Naive thymus-derived CD4-positive, alpha-beta T cell (primary cell): ENCODE results near the gene CIAO1. TPM values are rescaled to one million over a fixed set of nuclear protein-coding genes. Genes with fewer than 3 reads are reported as not detected.
A peak's percentile ranks its signal among the peaks of the same experiment; 100 is the strongest.

Source experiments
- ATAC-seq: fragments of 150-1000 bp; cut with Tn5 transposase; 2 replicates; pipeline ENCODE4 v1.10.0; 2021; ENCODE audit warnings: mild to moderate bottlenecking, moderate library complexity
- CTCF ChIA-PET: fragments of 350-600 bp; sonication (Branson Sonifier 250); formaldehyde crosslinking; loops from one replicate; lab custom pipeline; 2021; ENCODE audit warnings: antibody characterized with exemption; lab: Charles Lee
- POLR2A ChIA-PET: fragments of 350-600 bp; sonication (Branson Sonifier 250); formaldehyde crosslinking; loops from one replicate; lab custom pipeline; 2021; ENCODE audit warnings: antibody characterized with exemption, inconsistent platforms; lab: Charles Lee
- DNase-seq, 9 donors: peaks; one replicate each; pipeline versions ENCODE4 v3.0.0 to v3.0.0-alpha.2; 2020 to 2022; ENCODE audit warnings: mixed read lengths in 1 of 9
- H3K27ac ChIP-seq: one replicate; pipeline ENCODE4 v1.7.0; 2013; ENCODE audit warnings: mild to moderate bottlenecking, low read depth, low read length, moderate library complexity
- H3K27me3 ChIP-seq, 2 donors: one replicate each; pipeline ENCODE4 v1.7.0; 2013; ENCODE audit warnings: low read length in 2 of 2, mild to moderate bottlenecking in 2 of 2, moderate library complexity in 2 of 2; ENCODE audit not compliant: control insufficient read depth in 2 of 2, insufficient read depth in 2 of 2
- H3K36me3 ChIP-seq, 3 experiments: 1 replicate in 2 of 3; 2 replicates in 1 of 3; pipeline ENCODE4 v1.7.0; 2013; ENCODE audit warnings: low read length in 3 of 3, mild to moderate bottlenecking in 3 of 3, moderate library complexity in 1 of 3; ENCODE audit not compliant: insufficient read depth in 3 of 3, control insufficient read depth in 2 of 3
- H3K4me1 ChIP-seq, 2 donors: one replicate each; pipeline ENCODE4 v1.7.0; 2013; ENCODE audit warnings: low read length in 2 of 2, mild to moderate bottlenecking in 2 of 2, moderate library complexity in 1 of 2; ENCODE audit not compliant: control insufficient read depth in 2 of 2, insufficient read depth in 2 of 2
- H3K4me3 ChIP-seq: 2 replicates; pipeline ENCODE4 v1.7.0; 2013; ENCODE audit warnings: mild to moderate bottlenecking, low read length
- H3K9me3 ChIP-seq, 3 experiments: 1 replicate in 2 of 3; 2 replicates in 1 of 3; pipeline ENCODE4 v1.7.0; 2013; ENCODE audit warnings: low read length in 3 of 3; ENCODE audit not compliant: control insufficient read depth in 2 of 3
- H3K27ac Mint-ChIP-seq, 9 donors: one replicate each; pipeline ENCODE4 v1.8.0; 2020 to 2022; ENCODE audit warnings: mixed read lengths in 9 of 9, mild to moderate bottlenecking in 8 of 9, moderate library complexity in 5 of 9, inconsistent platforms in 2 of 9
- H3K27me3 Mint-ChIP-seq, 5 donors: one replicate each; pipeline ENCODE4 v1.8.0; 2021 to 2022; ENCODE audit warnings: mixed read lengths in 5 of 5, mild to moderate bottlenecking in 1 of 5
- H3K36me3 Mint-ChIP-seq, 5 donors: one replicate each; pipeline ENCODE4 v1.8.0; 2020 to 2022; ENCODE audit warnings: mixed read lengths in 5 of 5, mild to moderate bottlenecking in 3 of 5, inconsistent platforms in 1 of 5
- H3K4me1 Mint-ChIP-seq, 7 donors: one replicate each; pipeline ENCODE4 v1.8.0; 2020 to 2022; ENCODE audit warnings: mixed read lengths in 7 of 7, mild to moderate bottlenecking in 3 of 7, inconsistent platforms in 1 of 7
- H3K4me3 Mint-ChIP-seq, 10 donors: one replicate each; pipeline ENCODE4 v1.8.0; 2020 to 2022; ENCODE audit warnings: mild to moderate bottlenecking in 10 of 10, mixed read lengths in 10 of 10, moderate library complexity in 6 of 10, inconsistent platforms in 2 of 10
- H3K9me3 Mint-ChIP-seq, 11 donors: one replicate each; pipeline ENCODE4 v1.8.0; 2020 to 2022; ENCODE audit warnings: mixed read lengths in 11 of 11, mild to moderate bottlenecking in 4 of 11, inconsistent platforms in 1 of 11, moderate library complexity in 1 of 11
- intact Hi-C, 2 donors: fragments of 100-400 bp; cut with micrococcal nuclease; formaldehyde crosslinking; loops; one replicate each; pipeline ENCODE4 v1.15.1; 2023
- polyA plus RNA-seq, 2 donors: library from polyadenylated mRNA; unstranded; fragments of 300-500 nt; fragmentation: Illumina TruSeq; gene quantifications; one replicate each; pipeline ENCODE4 v1.2.3, GENCODE V29; 2021
- total RNA-seq, 6 experiments: library from RNA in 5 of 6; stranded (reverse) in 5 of 6; gene quantifications; 1 replicate in 5 of 6; 2 replicates in 1 of 6; pipeline ENCODE4 v1.2.3 and lab custom pipeline; 2021 to 2026

CIAO1 gene
- total and polyA plus RNA-seq, 7 experiments from 2014 or later = 62.1 to 115 (median 84.4) TPM

- CTCF ChIA-PET = interaction anchor here (1.2 kb wide), 1 partner anchor 10 kb away, joined by 3 read pairs; no protein-coding TSS in a partner anchor
- intact Hi-C loops = loop anchor here (2.0 to 10.0 kb wide), 2 partner anchors 17 to 501 kb away; partner anchors contain the start of gene CNNM4 (in 1 of the 2)
- Mint-ChIP-seq H3K4me1 (peaks cover 45 to 81% (median 64%) of the 10 kb centered on the region in 7 donors), H3K36me3 (peaks cover 7 to 21% (median 12%) of the 10 kb centered on the region in 5 donors), H3K27me3 (no peaks in the 10 kb centered on the region), H3K9me3 (no peaks in the 10 kb centered on the region), H3K27ac (peak overlapping the region in 6 of 9 donors; percentile 65 to 96 (median 84)), H3K4me3 (peak overlapping the region; percentile 80 to 100 (median 88))
- no peak for DNase-seq
- H3K4me3 ChIP-seq = peak overlapping the region; percentile 86
- POLR2A ChIA-PET = interaction anchor here (0.7 to 4.8 kb wide), 7 partner anchors 9 to 118 kb away, joined by 3 to 32 read pairs (median 4); partner anchors contain the start of genes SNRNP200 and STARD7
- H3K4me1 ChIP-seq = peaks cover 31 to 56% of the 10 kb centered on the region in 2 donors
- ATAC-seq = no peak
- H3K36me3 ChIP-seq = peaks cover 0 to 37% (median 5%) of the 10 kb centered on the region in 3 experiments
- H3K27me3 ChIP-seq = no peaks in the 10 kb centered on the region
- no peaks in the 10 kb centered on the region for H3K9me3 ChIP-seq
- H3K27ac ChIP-seq = peak overlapping the region; percentile 96
These were observed 1.9 kb upstream of the CIAO1 start for GRCh38 chr2:96264086-96264485.

- ATAC-seq (no peak), DNase-seq (peak in 2 of 9 donors; percentile 19 to 25)
- ChIA-PET POLR2A (interaction anchor here (1.0 to 4.8 kb wide), 4 partner anchors 11 to 56 kb away, joined by 4 to 32 read pairs (median 10); partner anchors contain the start of genes SNRNP200 and STARD7), CTCF (no interaction called here)
- Mint-ChIP-seq H3K27me3 (no peaks in the 10 kb centered on the region), H3K4me3 (peak overlapping the region; percentile 80 to 100 (median 88)), H3K9me3 (no peaks in the 10 kb centered on the region), H3K36me3 (peaks cover 7 to 22% (median 12%) of the 10 kb centered on the region in 5 donors), H3K4me1 (peaks cover 45 to 74% (median 57%) of the 10 kb centered on the region in 7 donors), H3K27ac (peak overlapping the region; percentile 36 to 96 (median 70))
- Histone ChIP-seq H3K9me3 (no peaks in the 10 kb centered on the region), H3K27me3 (no peaks in the 10 kb centered on the region), H3K4me3 (peak overlapping the region; percentile 86), H3K4me1 (peaks cover 31 to 50% of the 10 kb centered on the region in 2 donors), H3K36me3 (peaks cover 0 to 35% (median 5%) of the 10 kb centered on the region in 3 experiments), H3K27ac (peak overlapping the region; percentile 96)
- intact Hi-C loops = loop anchor here (1.0 to 10.0 kb wide), 7 partner anchors 18 to 697 kb away; partner anchors contain the start of genes ANKRD36C (in 1 of the 2), ARID5A (in 1 of the 2), CNNM3 (in 1 of the 2) and CNNM4 (in 1 of the 2)
These were observed 1.2 kb upstream of the CIAO1 start for GRCh38 chr2:96264656-96265348.

GRCh38 chr2:96265349-96265839, 631 bp upstream of the CIAO1 start:
- Mint-ChIP-seq H3K27ac (peak overlapping the region; percentile 79 to 97 (median 91)), H3K4me3 (peak overlapping the region; percentile 86 to 100 (median 96)), H3K9me3 (no peaks in the 10 kb centered on the region), H3K27me3 (no peaks in the 10 kb centered on the region), H3K4me1 (peaks cover 44 to 68% (median 52%) of the 10 kb centered on the region in 7 donors), H3K36me3 (peaks cover 7 to 23% (median 12%) of the 10 kb centered on the region in 5 donors)
- ChIA-PET CTCF (no interaction called here), POLR2A (interaction anchor here (1.0 to 4.8 kb wide), 8 partner anchors 8 to 273 kb away, joined by 3 to 32 read pairs (median 10); partner anchors contain the start of genes SNRNP200 and STARD7)
- H3K36me3 ChIP-seq = peaks cover 0 to 34% (median 5%) of the 10 kb centered on the region in 3 experiments
- peaks cover 31 to 44% of the 10 kb centered on the region in 2 donors for H3K4me1 ChIP-seq
- no peaks in the 10 kb centered on the region for H3K9me3 ChIP-seq
- peak overlapping the region; percentile 86 for H3K4me3 ChIP-seq
- H3K27me3 ChIP-seq = no peaks in the 10 kb centered on the region
- DNase-seq (peak in 3 of 9 donors; percentile 25 to 41 (median 31)), ATAC-seq (peak; percentile 11)
- intact Hi-C loops = loop anchor here (1.0 to 10.0 kb wide), 7 partner anchors 19 to 697 kb away; partner anchors contain the start of genes ANKRD36C (in 1 of the 2), ARID5A (in 1 of the 2), CNNM3 (in 1 of the 2) and CNNM4 (in 1 of the 2)
- H3K27ac ChIP-seq = peak overlapping the region; percentile 96

- intact Hi-C loops = loop anchor here (2.0 to 10.0 kb wide), 7 partner anchors 67 to 695 kb away; partner anchors contain the start of genes ANKRD36C (in 1 of the 2), ARID5A (in 1 of the 2), ASTL (in 1 of the 2) and CNNM3 (in 1 of the 2)
- Mint-ChIP-seq H3K4me3 (peak overlapping the region; percentile 74 to 100 (median 86)), H3K9me3 (no peaks in the 10 kb centered on the region), H3K27me3 (no peaks in the 10 kb centered on the region), H3K4me1 (peaks cover 29 to 48% (median 37%) of the 10 kb centered on the region in 7 donors), H3K36me3 (peaks cover 7 to 22% (median 17%) of the 10 kb centered on the region in 5 donors), H3K27ac (peak overlapping the region in 8 of 9 donors; percentile 75 to 96 (median 92))
- ChIA-PET CTCF (interaction anchor here (0.6 to 1.6 kb wide), 5 partner anchors 38 to 271 kb away, joined by 3 to 7 read pairs (median 3); no protein-coding TSS in a partner anchor), POLR2A (interaction anchor here (0.6 to 4.8 kb wide), 11 partner anchors 10 to 271 kb away, joined by 3 to 32 read pairs (median 5); partner anchors contain the start of genes SNRNP200 and STARD7)
- peaks cover 6 to 54% (median 9%) of the 10 kb centered on the region in 3 experiments for H3K36me3 ChIP-seq
- ATAC-seq = no peak
- H3K4me1 ChIP-seq = peaks cover 30 to 31% of the 10 kb centered on the region in 2 donors
- peak in 8 of 9 donors; percentile 11 to 57 (median 28) for DNase-seq
- no peaks in the 10 kb centered on the region for H3K9me3 ChIP-seq
- H3K4me3 ChIP-seq = peak overlapping the region; percentile 9
- H3K27me3 ChIP-seq = no peaks in the 10 kb centered on the region
- peak overlapping the region; percentile 96 for H3K27ac ChIP-seq
These were observed 1.3 kb downstream of the CIAO1 start for GRCh38 chr2:96267159-96267971.

GRCh38 chr2:96271995-96272394, 6.0 kb downstream of the CIAO1 start:
- no peaks in the 10 kb centered on the region for H3K9me3 Mint-ChIP-seq
- H3K4me3 Mint-ChIP-seq = no peak overlapping the region
- no peak overlapping the region for H3K27ac ChIP-seq
- intact Hi-C loops = no loop called here
- no peak overlapping the region for H3K4me3 ChIP-seq
- ChIA-PET CTCF (no interaction called here), POLR2A (interaction anchor here (0.8 kb wide), 1 partner anchor 458 kb away, joined by 4 read pairs; no protein-coding TSS in a partner anchor)
- H3K27me3 ChIP-seq = no peaks in the 10 kb centered on the region
- H3K27ac Mint-ChIP-seq = peak overlapping the region in 1 of 9 donors; percentile 33
- no peaks in the 10 kb centered on the region for H3K27me3 Mint-ChIP-seq
- H3K36me3 ChIP-seq = peaks cover 22 to 81% (median 24%) of the 10 kb centered on the region in 3 experiments
- DNase-seq (no peak), ATAC-seq (no peak)
- H3K4me1 ChIP-seq = peaks cover 8% of the 10 kb centered on the region in 2 donors
- H3K4me1 Mint-ChIP-seq = peaks cover 8 to 13% (median 9%) of the 10 kb centered on the region in 7 donors
- no peaks in the 10 kb centered on the region for H3K9me3 ChIP-seq
- peaks cover 10 to 39% (median 20%) of the 10 kb centered on the region in 5 donors for H3K36me3 Mint-ChIP-seq
